Right hindlimb (tissue), 1 donor: ENCODE results near the gene CDH20.

Source experiments
- DNase-seq: peaks from one replicate; pipeline ENCODE4 v3.0.0-alpha.2; 2018

CDH20 gene

GRCh38 chr18:61333271-61333745, at the start of gene CDH20:
Gene CDH20 (plus strand): TSS chr18:61333430.
- peak; percentile 30 for DNase-seq

- no peak for DNase-seq
These were observed 49.2 kb upstream of the CDH20 start for GRCh38 chr18:61284039-61284438.

- no peak for DNase-seq
These were observed 47.5 kb upstream of the CDH20 start for GRCh38 chr18:61285777-61286176.

- no peak for DNase-seq
These were observed 46.4 kb upstream of the CDH20 start for GRCh38 chr18:61286867-61287266.

GRCh38 chr18:61290616-61291015, 42.6 kb upstream of the CDH20 start:
- DNase-seq, result no peak

- DNase-seq, result no peak
These were observed 40.8 kb upstream of the CDH20 start for GRCh38 chr18:61292280-61293035.

- DNase-seq, result no peak
These were observed 38.1 kb upstream of the CDH20 start for GRCh38 chr18:61295153-61295552.

- no peak for DNase-seq
These were observed 25.2 kb upstream of the CDH20 start for GRCh38 chr18:61308004-61308403.

- DNase-seq, result no peak
These were observed 24.3 kb upstream of the CDH20 start for GRCh38 chr18:61308795-61309393.

- peak; percentile 47 for DNase-seq
These were observed 10.9 kb upstream of the CDH20 start for GRCh38 chr18:61322265-61322873.

GRCh38 chr18:61323951-61324350, 9.3 kb upstream of the CDH20 start:
- no peak for DNase-seq

- no peak for DNase-seq
These were observed 6.8 kb upstream of the CDH20 start for GRCh38 chr18:61326407-61326806.

GRCh38 chr18:61329398-61329797, 3.8 kb upstream of the CDH20 start:
- DNase-seq, result no peak

- no peak for DNase-seq
These were observed 2.2 kb upstream of the CDH20 start for GRCh38 chr18:61331051-61331450.

- DNase-seq, result peak; percentile 38
These were observed 688 bp downstream of the CDH20 start for GRCh38 chr18:61333746-61334490.

GRCh38 chr18:61334491-61334850, 1.2 kb downstream of the CDH20 start:
- no peak for DNase-seq

- no peak for DNase-seq
These were observed 1.9 kb downstream of the CDH20 start for GRCh38 chr18:61334951-61335683.

- no peak for DNase-seq
These were observed 2.7 kb downstream of the CDH20 start for GRCh38 chr18:61335684-61336555.

GRCh38 chr18:61336766-61337165, 3.5 kb downstream of the CDH20 start:
- DNase-seq, result no peak

- DNase-seq, result no peak
These were observed 4.3 kb downstream of the CDH20 start for GRCh38 chr18:61337527-61337926.

- no peak for DNase-seq
These were observed 6.9 kb downstream of the CDH20 start for GRCh38 chr18:61340148-61340547.

- DNase-seq, result no peak
These were observed 15.0 kb downstream of the CDH20 start for GRCh38 chr18:61348230-61348629.
